BJ (cell line): Measurements from ENCODE around the gene PAFAH1B1. TPM values are rescaled to one million over a fixed set of nuclear protein-coding genes. Genes with fewer than 3 reads are reported as not detected.

Experiments used
- CTCF ChIA-PET: fragments of 350-600 bp; formaldehyde crosslinking; extraction: SDS; loops from one replicate; lab custom pipeline; 2021; ENCODE audit warnings: antibody characterized with exemption, inconsistent platforms; lab: Yijun Ruan, JAX
- POLR2A ChIA-PET: fragments of 300-600 bp; sonication (Branson Sonifier 250); formaldehyde crosslinking; extraction: SDS; loops from one replicate; lab custom pipeline; 2021; ENCODE audit warnings: antibody characterized with exemption; lab: Charles Lee
- DNase-seq: peaks from one replicate; pipeline ENCODE4 v3.0.0-alpha.2; 2011; ENCODE audit warnings: low read depth
- H3K27me3 ChIP-seq: 2 replicates; pipeline ENCODE4 v1.6.0; 2011; ENCODE audit warnings: low read length; ENCODE audit not compliant: control insufficient read depth, insufficient read depth
- H3K36me3 ChIP-seq: 2 replicates; pipeline ENCODE4 v1.5.1; 2011; ENCODE audit warnings: low read length; ENCODE audit not compliant: control insufficient read depth, insufficient read depth
- H3K4me3 ChIP-seq: 2 replicates; pipeline ENCODE4 v1.5.1; 2011; ENCODE audit warnings: low read depth, mild to moderate bottlenecking, control low read depth, low read length
- polyA plus RNA-seq: library from polyadenylated mRNA; depleted of rRNA; stranded (reverse); fragments of >200 nt; gene quantifications from 2 replicates; pipeline ENCODE4 v1.2.3, GENCODE V29; 2011
- TF ChIP-seq, protein P1 (sequence below): IDR thresholded peaks from 2 replicates; pipeline ENCODE4 v1.5.1; 2011; ENCODE audit warnings: low read depth, mild to moderate bottlenecking, control low read depth, inconsistent platforms, low read length, moderate library complexity; ENCODE audit not compliant: insufficient read depth

PAFAH1B1 gene
- polyA plus RNA-seq, 1 experiment = 66.2 TPM

DNA sequence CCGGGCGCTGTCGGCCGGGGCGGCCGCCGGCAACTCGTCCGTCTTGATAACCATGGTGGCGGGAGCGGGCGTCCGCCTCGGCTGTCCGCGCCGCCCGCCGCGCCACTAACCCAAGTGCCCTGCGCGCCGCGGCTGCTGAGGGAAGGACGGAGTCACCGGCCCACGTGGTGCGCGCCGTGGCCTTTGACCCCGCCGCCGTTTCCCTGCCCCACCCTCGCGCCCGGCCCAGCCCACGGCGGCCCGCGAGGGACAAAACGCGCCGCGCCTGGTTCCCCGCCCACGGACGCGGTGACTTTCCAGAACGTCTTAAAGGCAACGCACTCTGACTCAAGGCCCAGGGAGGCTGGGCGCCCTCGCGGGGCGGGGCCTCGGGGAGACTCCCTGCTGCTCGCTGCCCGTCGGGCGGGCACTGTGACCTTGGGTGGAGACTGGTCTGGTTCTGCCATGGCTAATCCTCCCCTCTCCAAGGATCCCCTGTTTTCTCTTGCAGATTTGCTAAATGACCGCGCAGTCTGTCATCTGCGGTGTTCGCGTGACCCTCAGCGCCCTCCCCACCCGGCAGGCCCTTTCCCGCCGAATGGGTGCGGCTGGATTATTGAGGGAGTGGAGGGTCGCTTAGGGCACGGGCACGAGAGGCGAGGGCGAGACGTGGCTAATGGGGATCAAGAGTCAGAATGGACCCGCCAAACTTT is 118.3 kb downstream of the PAFAH1B1 start, which contains the start of gene CLUH:
Gene CLUH (minus strand): TSS at position 157 of the 692 bp plus-strand sequence. CDS start 103 bp downstream, at position 54.
- CTCF ChIA-PET = no interaction called here
- peak; percentile 81 for DNase-seq
- POLR2A ChIA-PET = no interaction called here
- Histone ChIP-seq H3K36me3 (no peaks in the 10 kb centered on the region; the same call in 1 of the 2 replicates), H3K27me3 (no peaks in the 10 kb centered on the region), H3K4me3 (peak within 1 kb of the TSS; percentile 81)
- TF ChIP-seq, protein P1, sequence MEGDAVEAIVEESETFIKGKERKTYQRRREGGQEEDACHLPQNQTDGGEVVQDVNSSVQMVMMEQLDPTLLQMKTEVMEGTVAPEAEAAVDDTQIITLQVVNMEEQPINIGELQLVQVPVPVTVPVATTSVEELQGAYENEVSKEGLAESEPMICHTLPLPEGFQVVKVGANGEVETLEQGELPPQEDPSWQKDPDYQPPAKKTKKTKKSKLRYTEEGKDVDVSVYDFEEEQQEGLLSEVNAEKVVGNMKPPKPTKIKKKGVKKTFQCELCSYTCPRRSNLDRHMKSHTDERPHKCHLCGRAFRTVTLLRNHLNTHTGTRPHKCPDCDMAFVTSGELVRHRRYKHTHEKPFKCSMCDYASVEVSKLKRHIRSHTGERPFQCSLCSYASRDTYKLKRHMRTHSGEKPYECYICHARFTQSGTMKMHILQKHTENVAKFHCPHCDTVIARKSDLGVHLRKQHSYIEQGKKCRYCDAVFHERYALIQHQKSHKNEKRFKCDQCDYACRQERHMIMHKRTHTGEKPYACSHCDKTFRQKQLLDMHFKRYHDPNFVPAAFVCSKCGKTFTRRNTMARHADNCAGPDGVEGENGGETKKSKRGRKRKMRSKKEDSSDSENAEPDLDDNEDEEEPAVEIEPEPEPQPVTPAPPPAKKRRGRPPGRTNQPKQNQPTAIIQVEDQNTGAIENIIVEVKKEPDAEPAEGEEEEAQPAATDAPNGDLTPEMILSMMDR = no peak

GRCh38 chr17:2712300-2713043 is 119.0 kb downstream of the PAFAH1B1 start:
- TF ChIP-seq, protein P1 = no peak
- Histone ChIP-seq H3K27me3 (no peaks in the 10 kb centered on the region), H3K4me3 (peak overlapping the region; percentile 66), H3K36me3 (no peaks in the 10 kb centered on the region; the same call in 1 of the 2 replicates)
- DNase-seq = no peak
- ChIA-PET POLR2A (no interaction called here), CTCF (no interaction called here)

GRCh38 chr17:2713881-2714280 is 120.4 kb downstream of the PAFAH1B1 start:
- Histone ChIP-seq H3K27me3 (no peaks in the 10 kb centered on the region), H3K36me3 (no peaks in the 10 kb centered on the region), H3K4me3 (no peak overlapping the region)
- POLR2A ChIA-PET = no interaction called here
- TF ChIP-seq, protein P1 = no peak
- CTCF ChIA-PET = no interaction called here
- no peak for DNase-seq

GRCh38 chr17:2716649-2717048 is 123.2 kb downstream of the PAFAH1B1 start:
- H3K4me3 ChIP-seq = no peak overlapping the region
- ChIA-PET POLR2A (no interaction called here), CTCF (no interaction called here)
- no peaks in the 10 kb centered on the region for H3K36me3 ChIP-seq
- TF ChIP-seq, protein P1 = no peak
- H3K27me3 ChIP-seq = peaks cover 1% of the 10 kb centered on the region; the same call in 1 of the 2 replicates
- DNase-seq = no peak
